Liver (tissue), 9 donors: Measurements from ENCODE around the gene GMPR2. TPM values are rescaled to one million over a fixed set of nuclear protein-coding genes. Genes with fewer than 3 reads are reported as not detected.

Experiments
- DNase-seq: peaks from one replicate; pipeline ENCODE4 v3.0.0-alpha.2; 2017; ENCODE audit warnings: low spot score
- H3K27ac ChIP-seq, 2 donors: one replicate each; pipeline ENCODE4 v1.7.0; 2013; ENCODE audit warnings: inconsistent platforms in 2 of 2, low read length in 2 of 2, control low read depth in 1 of 2, low read depth in 1 of 2, mild to moderate bottlenecking in 1 of 2
- H3K27me3 ChIP-seq, 4 donors: one replicate each; pipeline versions ENCODE4 v1.6.1 to v1.7.0; 2013; ENCODE audit warnings: low read length in 3 of 4, inconsistent platforms in 1 of 4, mild to moderate bottlenecking in 1 of 4, moderate library complexity in 1 of 4; ENCODE audit not compliant: control insufficient read depth in 4 of 4, insufficient read depth in 4 of 4
- H3K36me3 ChIP-seq, 4 donors: one replicate each; pipeline versions ENCODE4 v1.6.1 to v1.7.0; 2013; ENCODE audit warnings: low read length in 3 of 4, mild to moderate bottlenecking in 3 of 4, low read depth in 1 of 4, moderate library complexity in 1 of 4; ENCODE audit not compliant: control insufficient read depth in 4 of 4, insufficient read depth in 3 of 4
- H3K4me1 ChIP-seq, 4 donors: one replicate each; pipeline versions ENCODE4 v1.6.1 to v1.7.0; 2013; ENCODE audit warnings: low read length in 3 of 4, mild to moderate bottlenecking in 3 of 4, moderate library complexity in 1 of 4; ENCODE audit not compliant: control insufficient read depth in 4 of 4, insufficient read depth in 4 of 4
- H3K4me3 ChIP-seq, 3 donors: one replicate each; pipeline versions ENCODE4 v1.6.1 to v1.7.0; 2013; ENCODE audit warnings: low read length in 3 of 3, control low read depth in 1 of 3, low read depth in 1 of 3, mild to moderate bottlenecking in 1 of 3
- H3K9ac ChIP-seq, 2 donors: one replicate each; pipeline ENCODE4 v1.7.0; 2013; ENCODE audit warnings: low read length in 2 of 2, mild to moderate bottlenecking in 2 of 2, moderate library complexity in 2 of 2, control low read depth in 1 of 2, low read depth in 1 of 2
- H3K9me3 ChIP-seq, 4 donors: one replicate each; pipeline versions ENCODE4 v1.6.1 to v1.7.0; 2013; ENCODE audit warnings: low read length in 3 of 4; ENCODE audit not compliant: control insufficient read depth in 4 of 4
- EGR1 ChIP-seq, 2 donors: IDR thresholded peaks; 2 replicates each; pipeline ENCODE4 v1.6.1; 2016 to 2018; ENCODE audit warnings: antibody characterized with exemption in 2 of 2, low read depth in 2 of 2
- FOXA1 ChIP-seq: IDR thresholded peaks from 2 replicates; pipeline ENCODE4 v1.6.1; 2016; ENCODE audit warnings: antibody characterized with exemption
- FOXA2 ChIP-seq: IDR thresholded peaks from 2 replicates; pipeline ENCODE4 v1.6.1; 2016; ENCODE audit warnings: antibody characterized with exemption
- GABPA ChIP-seq, 2 donors: IDR thresholded peaks in 1 of 2; conservative IDR thresholded peaks in 1 of 2; 2 replicates each; pipeline ENCODE4 v1.6.1; 2016; ENCODE audit warnings: antibody characterized with exemption in 2 of 2, mild to moderate bottlenecking in 1 of 2, moderate library complexity in 1 of 2
- HNF4G ChIP-seq: IDR thresholded peaks from 2 replicates; pipeline ENCODE4 v1.6.1; 2016; ENCODE audit warnings: antibody characterized with exemption
- JUND ChIP-seq, 2 donors: IDR thresholded peaks; 2 replicates each; pipeline ENCODE4 v1.6.1; 2016; ENCODE audit warnings: antibody characterized with exemption in 2 of 2
- NR2F2 ChIP-seq: IDR thresholded peaks from 2 replicates; pipeline ENCODE4 v1.6.1; 2016; ENCODE audit warnings: antibody characterized with exemption
- RAD21 ChIP-seq, 2 donors: IDR thresholded peaks; 2 replicates each; pipeline ENCODE4 v1.6.1; 2016; ENCODE audit warnings: antibody characterized with exemption in 2 of 2, mild to moderate bottlenecking in 2 of 2
- SP1 ChIP-seq: IDR thresholded peaks from 2 replicates; pipeline ENCODE4 v1.6.1; 2018; ENCODE audit warnings: antibody characterized with exemption, mild to moderate bottlenecking
- YY1 ChIP-seq: IDR thresholded peaks from 2 replicates; pipeline ENCODE4 v1.6.1; 2016; ENCODE audit warnings: antibody characterized with exemption, mild to moderate bottlenecking
- WGBS: extraction: QIAGEN DNeasy Blood & Tissue Kit; methylation state at CpG from one replicate; pipeline ENCODE4 v1.1.7; 2013; 5-methylcytosine and 5-hydroxymethylcytosine counted together
- polyA plus RNA-seq, 2 donors: library from polyadenylated mRNA; stranded (reverse) in 1 of 2; unstranded in 1 of 2; fragments of 200-250 nt in 1 of 2; fragments of >200 nt in 1 of 2; fragmentation: Nextera tagmentation in 1 of 2; extraction: Ambion mirVana in 1 of 2; gene quantifications; one replicate each; pipeline versions ENCODE4 v1.2.1 to v1.2.3, GENCODE V29; 2013 to 2015
- total RNA-seq, 2 donors: library from RNA; depleted of rRNA; stranded (reverse); fragments of >200 nt; gene quantifications; one replicate each; pipeline ENCODE4 v1.2.3, GENCODE V29; 2014
- TF ChIP-seq, protein P1 (sequence below): fragments of 150-350 bp; IDR thresholded peaks from 2 replicates; pipeline ENCODE4 v1.5.1; 2017; ENCODE audit warnings: improper control_type of control experiment, low read depth, low read length; ENCODE audit not compliant: missing input control
- TF ChIP-seq, protein P2 (sequence below): IDR thresholded peaks from 2 replicates; pipeline ENCODE4 v1.6.1; 2016; ENCODE audit warnings: antibody characterized with exemption
- TF ChIP-seq, protein P3 (sequence below): IDR thresholded peaks from 2 replicates; pipeline ENCODE4 v1.6.1; 2016; ENCODE audit warnings: antibody characterized with exemption
- TF ChIP-seq, protein P4 (sequence below): IDR thresholded peaks from 2 replicates; pipeline ENCODE4 v1.6.1; 2016; ENCODE audit warnings: antibody characterized with exemption
- donor health status: healthy.
- donor health status: healthy.
- donor health status: healthy.
- donor health status: healthy.
- donor health status: healthy.

Gene GMPR2
- total and polyA plus RNA-seq, 4 donors = 28.6 to 42.7 (median 32.4) TPM

DNA sequence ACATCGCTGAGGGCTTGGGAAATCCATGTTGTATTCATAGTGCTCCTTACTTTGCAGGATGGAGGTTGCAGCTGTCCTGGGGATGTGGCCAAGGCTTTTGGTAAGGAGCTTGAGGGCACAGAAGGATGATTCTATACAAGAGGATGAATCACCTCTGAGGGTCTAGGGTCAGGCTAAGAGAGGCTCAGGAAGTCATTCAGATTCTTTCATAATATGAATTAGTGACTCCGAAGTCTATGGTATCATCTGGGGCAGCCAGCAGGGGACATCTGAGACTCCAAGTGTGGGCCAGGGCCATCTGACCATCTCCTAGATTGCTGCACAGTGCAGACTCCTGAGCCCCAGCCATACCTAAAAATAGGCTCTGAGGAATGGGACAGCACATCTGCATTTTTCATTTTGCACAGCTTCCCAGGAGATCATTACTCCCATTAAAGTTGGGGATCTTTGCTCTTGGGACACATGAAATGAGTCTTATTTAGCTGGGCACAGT, 4.8 kb downstream of the GMPR2 start:
- Histone ChIP-seq H3K4me1 (peaks cover 8 to 48% (median 38%) of the 10 kb centered on the region in 4 donors), H3K36me3 (peaks cover 10 to 57% (median 47%) of the 10 kb centered on the region in 4 donors), H3K27me3 (no peaks in the 10 kb centered on the region), H3K4me3 (no peak overlapping the region), H3K9ac (no peak overlapping the region), H3K27ac (no peak overlapping the region), H3K9me3 (no peaks in the 10 kb centered on the region)
- no peak for TF ChIP-seq EGR1 (IDR thresholded peaks at IDR 0.05; ENCODE audit: low read depth in 2 of 2)
- no peak for TF ChIP-seq FOXA1
- TF ChIP-seq FOXA2 = no peak
- TF ChIP-seq, protein P1, sequence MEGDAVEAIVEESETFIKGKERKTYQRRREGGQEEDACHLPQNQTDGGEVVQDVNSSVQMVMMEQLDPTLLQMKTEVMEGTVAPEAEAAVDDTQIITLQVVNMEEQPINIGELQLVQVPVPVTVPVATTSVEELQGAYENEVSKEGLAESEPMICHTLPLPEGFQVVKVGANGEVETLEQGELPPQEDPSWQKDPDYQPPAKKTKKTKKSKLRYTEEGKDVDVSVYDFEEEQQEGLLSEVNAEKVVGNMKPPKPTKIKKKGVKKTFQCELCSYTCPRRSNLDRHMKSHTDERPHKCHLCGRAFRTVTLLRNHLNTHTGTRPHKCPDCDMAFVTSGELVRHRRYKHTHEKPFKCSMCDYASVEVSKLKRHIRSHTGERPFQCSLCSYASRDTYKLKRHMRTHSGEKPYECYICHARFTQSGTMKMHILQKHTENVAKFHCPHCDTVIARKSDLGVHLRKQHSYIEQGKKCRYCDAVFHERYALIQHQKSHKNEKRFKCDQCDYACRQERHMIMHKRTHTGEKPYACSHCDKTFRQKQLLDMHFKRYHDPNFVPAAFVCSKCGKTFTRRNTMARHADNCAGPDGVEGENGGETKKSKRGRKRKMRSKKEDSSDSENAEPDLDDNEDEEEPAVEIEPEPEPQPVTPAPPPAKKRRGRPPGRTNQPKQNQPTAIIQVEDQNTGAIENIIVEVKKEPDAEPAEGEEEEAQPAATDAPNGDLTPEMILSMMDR = no peak
- no peak for TF ChIP-seq YY1
- no peak for TF ChIP-seq NR2F2
- TF ChIP-seq, protein P2, sequence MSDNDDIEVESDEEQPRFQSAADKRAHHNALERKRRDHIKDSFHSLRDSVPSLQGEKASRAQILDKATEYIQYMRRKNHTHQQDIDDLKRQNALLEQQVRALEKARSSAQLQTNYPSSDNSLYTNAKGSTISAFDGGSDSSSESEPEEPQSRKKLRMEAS = no peak
- TF ChIP-seq GABPA (IDR thresholded peaks at IDR 0.05 in 1 of 2, conservative IDR thresholded peaks at IDR 0.05 in 1 of 2) = no peak
- TF ChIP-seq SP1 = no peak
- no peak for TF ChIP-seq RAD21 (IDR thresholded peaks at IDR 0.05)
- TF ChIP-seq HNF4G = no peak
- TF ChIP-seq, protein P3, sequence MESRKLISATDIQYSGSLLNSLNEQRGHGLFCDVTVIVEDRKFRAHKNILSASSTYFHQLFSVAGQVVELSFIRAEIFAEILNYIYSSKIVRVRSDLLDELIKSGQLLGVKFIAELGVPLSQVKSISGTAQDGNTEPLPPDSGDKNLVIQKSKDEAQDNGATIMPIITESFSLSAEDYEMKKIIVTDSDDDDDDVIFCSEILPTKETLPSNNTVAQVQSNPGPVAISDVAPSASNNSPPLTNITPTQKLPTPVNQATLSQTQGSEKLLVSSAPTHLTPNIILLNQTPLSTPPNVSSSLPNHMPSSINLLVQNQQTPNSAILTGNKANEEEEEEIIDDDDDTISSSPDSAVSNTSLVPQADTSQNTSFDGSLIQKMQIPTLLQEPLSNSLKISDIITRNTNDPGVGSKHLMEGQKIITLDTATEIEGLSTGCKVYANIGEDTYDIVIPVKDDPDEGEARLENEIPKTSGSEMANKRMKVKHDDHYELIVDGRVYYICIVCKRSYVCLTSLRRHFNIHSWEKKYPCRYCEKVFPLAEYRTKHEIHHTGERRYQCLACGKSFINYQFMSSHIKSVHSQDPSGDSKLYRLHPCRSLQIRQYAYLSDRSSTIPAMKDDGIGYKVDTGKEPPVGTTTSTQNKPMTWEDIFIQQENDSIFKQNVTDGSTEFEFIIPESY = no peak
- TF ChIP-seq JUND (IDR thresholded peaks at IDR 0.05) = no peak
- 95% methylated on average over 2 of the region's 2 CpGs for WGBS
- no peak for DNase-seq

DNA sequence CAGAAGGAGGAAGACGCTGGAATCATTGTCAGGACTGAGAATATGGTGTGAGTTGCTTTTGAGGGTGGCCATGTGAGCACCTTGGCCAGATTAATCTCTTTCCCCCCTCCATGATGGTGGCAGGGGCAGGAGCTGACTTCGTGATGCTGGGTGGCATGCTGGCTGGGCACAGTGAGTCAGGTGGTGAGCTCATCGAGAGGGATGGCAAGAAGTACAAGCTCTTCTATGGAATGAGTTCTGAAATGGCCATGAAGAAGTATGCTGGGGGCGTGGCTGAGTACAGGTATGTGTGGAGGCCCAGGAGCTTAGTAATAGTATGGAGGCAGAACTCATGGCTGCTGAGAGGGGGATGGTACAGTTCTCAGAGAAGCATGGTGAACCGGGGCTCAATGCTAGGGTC, 5.4 kb downstream of the GMPR2 start:
- no peak for DNase-seq
- Histone ChIP-seq H3K36me3 (peaks cover 10 to 57% (median 47%) of the 10 kb centered on the region in 4 donors), H3K27ac (no peak overlapping the region), H3K4me3 (no peak overlapping the region), H3K9me3 (no peaks in the 10 kb centered on the region), H3K27me3 (no peaks in the 10 kb centered on the region), H3K4me1 (peaks cover 8 to 49% (median 36%) of the 10 kb centered on the region in 4 donors), H3K9ac (no peak overlapping the region)
- TF ChIP-seq YY1 = no peak
- TF ChIP-seq, protein P4, sequence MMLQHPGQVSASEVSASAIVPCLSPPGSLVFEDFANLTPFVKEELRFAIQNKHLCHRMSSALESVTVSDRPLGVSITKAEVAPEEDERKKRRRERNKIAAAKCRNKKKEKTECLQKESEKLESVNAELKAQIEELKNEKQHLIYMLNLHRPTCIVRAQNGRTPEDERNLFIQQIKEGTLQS = no peak
- TF ChIP-seq, protein P3 = no peak
- WGBS = 92% methylated on average over 5 of the region's 5 CpGs
